Measurements from ENCODE around the gene CCNJL.

The CCNJL gene

GRCh38 chr5:160221082-160221481, 91.3 kb downstream of the CCNJL start:
- no peak for DNase-seq (ENCODE audit: low read depth)

GRCh38 chr5:160219356-160219755, 93.0 kb downstream of the CCNJL start:
- no peak for DNase-seq (ENCODE audit: low read depth)

GRCh38 chr5:160213537-160213936, 98.8 kb downstream of the CCNJL start:
- no peak for DNase-seq (ENCODE audit: low read depth)

GRCh38 chr5:160211352-160211751, 101.0 kb downstream of the CCNJL start:
- DNase-seq (ENCODE audit: low read depth), result no peak

GRCh38 chr5:160210606-160211005, 101.8 kb downstream of the CCNJL start:
- no peak for DNase-seq (ENCODE audit: low read depth)

- no peak for DNase-seq (ENCODE audit: low read depth)
Measured at GRCh38 chr5:160209917-160210316, 102.4 kb downstream of the CCNJL start.

- DNase-seq (ENCODE audit: low read depth), result no peak
Measured at GRCh38 chr5:160207061-160207460, 105.3 kb downstream of the CCNJL start.
